ENCODE results near the gene MIPEP. TPM values are rescaled to one million over a fixed set of nuclear protein-coding genes. Genes with fewer than 3 reads are reported as not detected.

MIPEP gene
- total and polyA plus RNA-seq, 10 of the 15 experiments (the other 5 are each of a cell fraction or from before 2014, with no cell fraction given): 15.6 to 56.2 (median 29.8) TPM

- no peak for TF ChIP-seq CREB1 (IDR thresholded peaks at IDR 0.05; ENCODE audit: low read depth)
- no peak for TF ChIP-seq STAT3 (IDR thresholded peaks at IDR 0.05; ENCODE audit: low read depth, low read length)
- no peak for TF ChIP-seq ELK1 (IDR thresholded peaks at IDR 0.05; ENCODE audit: low read depth, low read length)
- TF ChIP-seq RAD51 (IDR thresholded peaks at IDR 0.05): 0 out of 2 replicates have a peak, but pooled peaks have one; percentile 38
- peak in 1 of 2 experiments; percentile 68; a peak in 1 of 4 replicates for TF ChIP-seq ETV6 (conservative IDR thresholded peaks at IDR 0.05 in 1 of 2, IDR thresholded peaks at IDR 0.05 in 1 of 2; ENCODE audit: borderline replicate concordance in 1 of 2, low read depth in 1 of 2)
- TF ChIP-seq ZNF622 (IDR thresholded peaks at IDR 0.05): no peak
- 0 out of 2 replicates have a peak, but pooled peaks have one; percentile 43 for TF ChIP-seq CBX5 (IDR thresholded peaks at IDR 0.05; ENCODE audit: low read depth)
- TF ChIP-seq ZNF592 (IDR thresholded peaks at IDR 0.05): no peak
- TF ChIP-seq RAD21 (IDR thresholded peaks at IDR 0.05; ENCODE audit: insufficient read depth, low read depth, low read length): no peak
- TF ChIP-seq ZBTB11 (CRISPR knock-in tag; IDR thresholded peaks at IDR 0.05): no peak
- no peak for TF ChIP-seq USF2 (IDR thresholded peaks at IDR 0.05; ENCODE audit: borderline replicate concordance, low read depth, low read length)
- TF ChIP-seq MTA2 (IDR thresholded peaks at IDR 0.05; ENCODE audit: low read depth): peak; percentile 95
- TF ChIP-seq ATF7 (IDR thresholded peaks at IDR 0.05; ENCODE audit: low read depth): peak; percentile 87
- no peak for TF ChIP-seq SMAD5 (IDR thresholded peaks at IDR 0.05; ENCODE audit: low read depth)
- TF ChIP-seq CHD1 (IDR thresholded peaks at IDR 0.05; ENCODE audit: low read depth, low read length): no peak
- no peak; the same call in 1 of the 2 replicates for TF ChIP-seq GATAD2B (conservative IDR thresholded peaks at IDR 0.05; ENCODE audit: low read depth)
- TF ChIP-seq STAT1 (conservative IDR thresholded peaks at IDR 0.05): no peak
- peak; percentile 57; the same call in 1 of the 2 replicates for TF ChIP-seq PAX5 (IDR thresholded peaks at IDR 0.05; ENCODE audit: borderline replicate concordance, low read depth, low read length)
Observed at GRCh38 chr13:23771552-23771951, 117.6 kb downstream of the MIPEP start (continued).

Data from GM12878 (cell line).